B cell (primary cell): ENCODE data around the gene USP7. TPM values are rescaled to one million over a fixed set of nuclear protein-coding genes. Genes with fewer than 3 reads are reported as not detected.
"Not testable (repeated sequence)": the region's sequence is repeated elsewhere in the genome, so short reads cannot be mapped to it uniquely, and the experiment has no call there.

ENCODE experiments used
- ATAC-seq: fragments of 200-7000 bp; cut with Tn5 transposase; one replicate; pipeline ENCODE4 v1.10.0; 2021; ENCODE audit warnings: low read depth, mild to moderate bottlenecking, moderate number of reproducible peaks, moderate library complexity
- CTCF ChIA-PET: fragments of 350-600 bp; sonication (Branson Sonifier 250); formaldehyde crosslinking; loops from one replicate; lab custom pipeline; 2021; ENCODE audit warnings: antibody characterized with exemption, inconsistent platforms; lab: Charles Lee
- POLR2A ChIA-PET: fragments of 350-600 bp; sonication (Branson Sonifier 250); formaldehyde crosslinking; loops from one replicate; lab custom pipeline; 2021; ENCODE audit warnings: antibody characterized with exemption; lab: Charles Lee
- DNase-seq: peaks from one replicate; pipeline ENCODE4 v3.0.0; 2013
- H2AFZ ChIP-seq: 2 replicates; pipeline ENCODE4 v1.6.1; 2012; ENCODE audit warnings: mild to moderate bottlenecking, low read depth, low read length; ENCODE audit not compliant: insufficient read depth, poor library complexity, severe bottlenecking
- H3K27ac ChIP-seq, 2 donors: 1 replicate in 1 of 2; 2 replicates in 1 of 2; pipeline ENCODE4 v1.5.1; 2012 to 2013; ENCODE audit warnings: low read length in 2 of 2, mild to moderate bottlenecking in 2 of 2, moderate library complexity in 1 of 2
- H3K27me3 ChIP-seq, 4 experiments: fragments of 200-600 bp in 1 of 4; sonication (generic) in 1 of 4; replicated peaks in 1 of 4; 1 replicate in 2 of 4; 2 replicates in 2 of 4; pipeline versions ENCODE4 v1.6.1 to v1.7.0; 2013 to 2016; ENCODE audit warnings: low read length in 3 of 4, mild to moderate bottlenecking in 2 of 4, mixed read lengths in 1 of 4, moderate library complexity in 1 of 4; ENCODE audit not compliant: insufficient read depth in 4 of 4, control insufficient read depth in 3 of 4; ENCODE audit errors: control extremely low read depth in 1 of 4
- H3K36me3 ChIP-seq, 2 experiments: replicated peaks in 1 of 2; 1 replicate in 1 of 2; 2 replicates in 1 of 2; pipeline versions ENCODE4 v1.6.1 to v1.7.1; 2013; ENCODE audit warnings: low read length in 1 of 2; ENCODE audit not compliant: insufficient read depth in 2 of 2, control insufficient read depth in 1 of 2; ENCODE audit errors: control extremely low read depth in 1 of 2, extremely low read depth in 1 of 2
- H3K4me1 ChIP-seq, 2 donors: fragments of 200-600 bp in 1 of 2; sonication (generic) in 1 of 2; 1 replicate in 1 of 2; 2 replicates in 1 of 2; pipeline versions ENCODE4 v1.5.1 to v1.6.1; 2013 to 2017; ENCODE audit warnings: low read length in 2 of 2; ENCODE audit not compliant: control insufficient read depth in 2 of 2, insufficient read depth in 2 of 2
- H3K4me2 ChIP-seq: replicated peaks from 2 replicates; pipeline ENCODE3; 2012; ENCODE audit warnings: mild to moderate bottlenecking, low read depth, low read length; ENCODE audit not compliant: poor library complexity, severe bottlenecking
- H3K4me3 ChIP-seq, 5 experiments: fragments of 200-600 bp in 1 of 5; sonication (generic) in 1 of 5; 1 replicate in 3 of 5; 2 replicates in 2 of 5; pipeline versions ENCODE4 v1.5.1 to v1.7.0; 2011 to 2016; ENCODE audit warnings: low read length in 4 of 5, mild to moderate bottlenecking in 4 of 5, low read depth in 2 of 5, control low read depth in 1 of 5, moderate library complexity in 1 of 5; ENCODE audit not compliant: insufficient read depth in 1 of 5; ENCODE audit errors: control extremely low read depth in 1 of 5, extremely low read depth in 1 of 5
- H3K79me2 ChIP-seq: fragments of 200-600 bp; sonication (generic); one replicate; pipeline ENCODE4 v1.6.0; 2016; ENCODE audit warnings: low read length; ENCODE audit not compliant: control insufficient read depth, insufficient read depth
- H3K9ac ChIP-seq: fragments of 200-600 bp; sonication (generic); 2 replicates; pipeline ENCODE4 v1.6.1; 2017; ENCODE audit warnings: mild to moderate bottlenecking, low read length, moderate library complexity
- H3K9me3 ChIP-seq, 3 donors: one replicate each; pipeline versions ENCODE4 v1.6.1 to v1.7.1; 2013; ENCODE audit warnings: low read length in 2 of 3; ENCODE audit not compliant: control insufficient read depth in 2 of 3, insufficient read depth in 1 of 3; ENCODE audit errors: control extremely low read depth in 1 of 3
- H4K20me1 ChIP-seq: 2 replicates; pipeline ENCODE4 v1.6.0; 2012; ENCODE audit warnings: mild to moderate bottlenecking, low read length; ENCODE audit not compliant: insufficient read depth, control insufficient read depth, poor library complexity, severe bottlenecking
- H3K27ac Mint-ChIP-seq: one replicate; pipeline ENCODE4 v1.8.0; 2021; ENCODE audit warnings: mixed read lengths
- H3K27me3 Mint-ChIP-seq: one replicate; pipeline ENCODE4 v1.8.0; 2021; ENCODE audit warnings: mixed read lengths
- H3K4me1 Mint-ChIP-seq: one replicate; pipeline ENCODE4 v1.8.0; 2021; ENCODE audit warnings: mixed read lengths
- H3K4me3 Mint-ChIP-seq: one replicate; pipeline ENCODE4 v1.8.0; 2021; ENCODE audit warnings: mixed read lengths
- H3K9me3 Mint-ChIP-seq: one replicate; pipeline ENCODE4 v1.8.0; 2022; ENCODE audit warnings: mixed read lengths; ENCODE audit not compliant: insufficient read depth
- EZH2 ChIP-seq: IDR thresholded peaks from 2 replicates; pipeline ENCODE4 v1.6.1; 2012; ENCODE audit warnings: borderline replicate concordance, low read depth, mild to moderate bottlenecking, moderate library complexity, low read length; ENCODE audit not compliant: insufficient read depth, poor library complexity, severe bottlenecking
- WGBS: methylation state at CpG from one replicate; pipeline ENCODE4 v1.1.5; 2013; ENCODE audit warnings: missing lambda C conversion rate; ENCODE audit not compliant: insufficient coverage; 5-methylcytosine and 5-hydroxymethylcytosine counted together
- intact Hi-C: fragments of 100-400 bp; cut with micrococcal nuclease; formaldehyde crosslinking; loops from one replicate; pipeline ENCODE4 v1.10.0; 2022
- polyA plus RNA-seq: library from polyadenylated mRNA; depleted of rRNA; stranded (reverse); fragments of >200 nt; gene quantifications from 2 replicates; pipeline ENCODE4 v1.2.3, GENCODE V29; 2012
- total RNA-seq, 2 donors: library from RNA; stranded (reverse); fragments of 120-200 nt in 1 of 2; gene quantifications; 1 replicate in 1 of 2; 2 replicates in 1 of 2; pipeline versions ENCODE4 v1.2.3 to v1.2.4, GENCODE V29; 2013 to 2022
- TF ChIP-seq, protein P1 (sequence below): fragments of 200-600 bp; IDR thresholded peaks from one replicate; pipeline ENCODE4 v1.8.0; 2022; ENCODE audit warnings: antibody characterized with exemption, mild to moderate bottlenecking

USP7 gene
- total and polyA plus RNA-seq, 2 donors (not counting 1 experiment from before 2014, with no cell fraction given), result 27.4 to 223 TPM

DNA sequence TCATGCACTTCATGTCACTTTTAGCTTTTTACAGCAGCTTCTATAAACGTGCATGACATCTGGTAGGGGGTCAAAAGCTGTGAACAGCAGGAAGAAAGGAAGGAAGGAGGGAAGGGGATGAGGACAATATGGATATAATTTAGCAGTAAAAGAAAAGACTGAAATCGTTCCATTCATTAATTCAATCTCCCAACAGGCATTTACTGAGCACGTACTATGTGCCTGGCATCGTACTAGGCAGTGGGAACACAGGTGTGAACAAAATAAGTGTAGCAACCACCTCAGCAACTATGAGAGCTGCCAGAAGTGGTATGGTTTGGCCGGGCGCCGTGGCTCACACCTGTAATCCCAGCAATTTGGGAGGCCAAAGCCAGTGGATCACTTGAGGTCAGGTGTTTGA is 19.1 kb upstream of the USP7 start:
- 95% methylated on average over 5 of the region's 7 CpGs for WGBS
- DNase-seq (no peak), ATAC-seq (no peak)
- Histone ChIP-seq H3K27me3 (no peaks in the 10 kb centered on the region), H3K4me1 (no peaks in the 10 kb centered on the region), H3K9ac (no peak overlapping the region), H3K36me3 (no peaks in the 10 kb centered on the region), H3K27ac (no peak overlapping the region), H3K79me2 (no peaks in the 10 kb centered on the region), H4K20me1 (no peaks in the 10 kb centered on the region), H3K9me3 (no peaks in the 10 kb centered on the region), H2AFZ (no peak overlapping the region), H3K4me3 (no peak overlapping the region), H3K4me2 (no peak overlapping the region)
- ChIA-PET POLR2A (no interaction called here), CTCF (interaction anchor here (0.6 to 0.7 kb wide), 2 partner anchors 12 to 26 kb away, joined by 4 read pairs; no protein-coding TSS in a partner anchor)
- intact Hi-C loops, result no loop called here
- H3K27ac Mint-ChIP-seq, result no peak overlapping the region
- no peaks in the 10 kb centered on the region for H3K9me3 Mint-ChIP-seq
- no peak overlapping the region for H3K4me3 Mint-ChIP-seq
- H3K4me1 Mint-ChIP-seq, result no peaks in the 10 kb centered on the region
- peaks cover 6% of the 10 kb centered on the region for H3K27me3 Mint-ChIP-seq
- TF ChIP-seq, protein P1, sequence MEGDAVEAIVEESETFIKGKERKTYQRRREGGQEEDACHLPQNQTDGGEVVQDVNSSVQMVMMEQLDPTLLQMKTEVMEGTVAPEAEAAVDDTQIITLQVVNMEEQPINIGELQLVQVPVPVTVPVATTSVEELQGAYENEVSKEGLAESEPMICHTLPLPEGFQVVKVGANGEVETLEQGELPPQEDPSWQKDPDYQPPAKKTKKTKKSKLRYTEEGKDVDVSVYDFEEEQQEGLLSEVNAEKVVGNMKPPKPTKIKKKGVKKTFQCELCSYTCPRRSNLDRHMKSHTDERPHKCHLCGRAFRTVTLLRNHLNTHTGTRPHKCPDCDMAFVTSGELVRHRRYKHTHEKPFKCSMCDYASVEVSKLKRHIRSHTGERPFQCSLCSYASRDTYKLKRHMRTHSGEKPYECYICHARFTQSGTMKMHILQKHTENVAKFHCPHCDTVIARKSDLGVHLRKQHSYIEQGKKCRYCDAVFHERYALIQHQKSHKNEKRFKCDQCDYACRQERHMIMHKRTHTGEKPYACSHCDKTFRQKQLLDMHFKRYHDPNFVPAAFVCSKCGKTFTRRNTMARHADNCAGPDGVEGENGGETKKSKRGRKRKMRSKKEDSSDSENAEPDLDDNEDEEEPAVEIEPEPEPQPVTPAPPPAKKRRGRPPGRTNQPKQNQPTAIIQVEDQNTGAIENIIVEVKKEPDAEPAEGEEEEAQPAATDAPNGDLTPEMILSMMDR, result no peak
- TF ChIP-seq EZH2, result no peak

DNA sequence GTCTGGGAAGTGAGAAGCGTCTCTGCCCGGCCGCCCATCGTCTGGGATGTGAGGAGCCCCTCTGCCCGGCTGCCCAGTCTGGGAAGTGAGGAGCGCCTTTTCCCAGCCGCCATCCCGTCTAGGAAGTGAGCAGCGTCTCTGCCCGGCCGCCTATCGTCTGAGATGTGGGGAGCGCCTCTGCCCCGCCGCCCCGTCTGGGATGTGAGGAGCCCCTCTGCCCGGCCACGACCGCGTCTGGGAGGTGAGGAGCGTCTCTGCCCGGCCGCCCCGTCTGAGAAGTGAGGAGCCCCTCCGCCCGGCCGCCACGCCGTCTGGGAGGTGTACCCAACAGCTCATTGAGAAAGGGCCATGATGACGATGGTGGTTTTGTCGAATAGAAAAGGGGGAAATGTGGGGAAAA is 18.2 kb upstream of the USP7 start:
- H3K4me1 ChIP-seq, H3K4me3 Mint-ChIP-seq, CTCF ChIA-PET, H3K9ac ChIP-seq, H4K20me1 ChIP-seq, H3K9me3 Mint-ChIP-seq, H3K9me3 ChIP-seq, H3K27me3 Mint-ChIP-seq, intact Hi-C loops, ATAC-seq, H3K4me1 Mint-ChIP-seq, POLR2A ChIA-PET, H3K27ac Mint-ChIP-seq, DNase-seq, H3K27me3 ChIP-seq, H3K27ac ChIP-seq, H3K4me2 ChIP-seq, H3K79me2 ChIP-seq, H3K4me3 ChIP-seq, H2AFZ ChIP-seq, H3K36me3 ChIP-seq: not testable (repeated sequence)
- 97% methylated on average over 23 of the region's 31 CpGs for WGBS

DNA sequence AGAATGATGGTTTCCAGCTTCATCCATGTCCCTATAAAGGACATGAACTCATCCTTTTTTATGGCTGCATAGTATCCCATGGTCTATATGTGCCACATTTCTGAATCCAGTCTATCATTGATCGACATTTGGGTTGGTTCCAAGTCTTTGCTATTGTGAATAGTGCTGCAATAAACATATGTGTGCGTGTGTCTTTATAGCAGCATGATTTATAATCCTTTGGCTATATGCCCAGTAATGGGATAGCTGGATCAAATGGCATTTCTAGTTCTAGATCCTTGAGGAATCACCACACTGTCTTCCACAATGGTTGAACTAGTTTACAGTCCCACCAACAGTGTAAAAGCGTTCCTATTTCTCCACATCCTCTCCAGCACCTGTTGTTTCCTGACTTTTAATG is 12.5 kb upstream of the USP7 start:
- H4K20me1 ChIP-seq, H3K79me2 ChIP-seq, POLR2A ChIA-PET, H3K27me3 ChIP-seq, H3K4me3 ChIP-seq, H3K4me1 Mint-ChIP-seq, H3K27ac Mint-ChIP-seq, H3K4me2 ChIP-seq, ATAC-seq, DNase-seq, H3K9me3 ChIP-seq, H3K4me1 ChIP-seq, H3K9me3 Mint-ChIP-seq, H3K9ac ChIP-seq, intact Hi-C loops, H3K4me3 Mint-ChIP-seq, H3K27ac ChIP-seq, H2AFZ ChIP-seq, CTCF ChIA-PET, H3K36me3 ChIP-seq: not testable (repeated sequence)
- 100% methylated on average over 2 of the region's 3 CpGs for WGBS
- H3K27me3 Mint-ChIP-seq, result peaks cover 12% of the 10 kb centered on the region
